Stimulated activated CD8-positive, alpha-beta memory T cell treated with anti-CD3 and anti-CD28 coated beads, Interleukin-7, amount 100 ng/mL, for 48 hours (primary cell): ENCODE results near the gene TNS3.

Experiments
- DNase-seq, 2 donors: peaks; one replicate each; pipeline ENCODE4 v3.0.0-alpha.2; 2020; ENCODE audit warnings: low read depth in 1 of 2; ENCODE audit errors: extremely low read depth in 1 of 2

The TNS3 gene

GRCh38 chr7:47508389-47509380 is 73.2 kb downstream of the TNS3 start:
- DNase-seq: no peak

- DNase-seq: no peak
These were observed 74.4 kb downstream of the TNS3 start for GRCh38 chr7:47507522-47507921.

- DNase-seq: no peak
These were observed 75.2 kb downstream of the TNS3 start for GRCh38 chr7:47506382-47507339.

- no peak for DNase-seq
These were observed 76.5 kb downstream of the TNS3 start for GRCh38 chr7:47505312-47506007.

GRCh38 chr7:47504551-47505311 is 77.2 kb downstream of the TNS3 start:
- DNase-seq: no peak

- DNase-seq: no peak
These were observed 78.6 kb downstream of the TNS3 start for GRCh38 chr7:47503281-47503680.

- no peak for DNase-seq
These were observed 79.6 kb downstream of the TNS3 start for GRCh38 chr7:47502240-47502877.

GRCh38 chr7:47501406-47501805 is 80.5 kb downstream of the TNS3 start:
- DNase-seq: no peak

- DNase-seq: no peak
These were observed 81.8 kb downstream of the TNS3 start for GRCh38 chr7:47500103-47500563.

GRCh38 chr7:47498229-47499056 is 83.5 kb downstream of the TNS3 start:
- DNase-seq: no peak

GRCh38 chr7:47497367-47498096 is 84.4 kb downstream of the TNS3 start:
- no peak for DNase-seq

- DNase-seq: no peak
These were observed 85.2 kb downstream of the TNS3 start for GRCh38 chr7:47496666-47497065.

- no peak for DNase-seq
These were observed 85.8 kb downstream of the TNS3 start for GRCh38 chr7:47496056-47496665.

- DNase-seq: no peak
These were observed 87.7 kb downstream of the TNS3 start for GRCh38 chr7:47493976-47494911.

GRCh38 chr7:47492716-47493325 is 89.1 kb downstream of the TNS3 start:
- no peak for DNase-seq
